IMR-90 (cell line): Measurements from ENCODE around the gene OR52K1. TPM values are rescaled to one million over a fixed set of nuclear protein-coding genes. Genes with fewer than 3 reads are reported as not detected.

Experiments
- ATAC-seq: fragments of 200-7000 bp; cut with Tn5 transposase; 2 replicates; pipeline ENCODE4 v1.9.1; 2020; ENCODE audit warnings: low read depth, mild to moderate bottlenecking, moderate library complexity
- BruUV-seq: library from RNA; stranded (reverse); fragments of 400-500 nt; replicated peaks from 2 replicates; lab custom pipeline; 2021; lab: Mats Ljungman, UMichigan
- CTCF ChIA-PET: fragments of 300-600 bp; formaldehyde crosslinking; extraction: SDS; loops from one replicate; lab custom pipeline; 2021; ENCODE audit warnings: antibody characterized with exemption; lab: Yijun Ruan, JAX
- POLR2A ChIA-PET: fragments of 300-600 bp; sonication (Branson Sonifier 250); formaldehyde crosslinking; loops from one replicate; lab custom pipeline; 2022; ENCODE audit warnings: antibody characterized with exemption; ENCODE audit not compliant: unreplicated experiment; lab: Charles Lee
- DNase-seq: peaks from one replicate; pipeline ENCODE4 v3.0.0; 2013
- H2AFZ ChIP-seq: replicated peaks from 2 replicates; pipeline ENCODE3; 2013; ENCODE audit warnings: low read length, mild to moderate bottlenecking; ENCODE audit not compliant: poor library complexity
- H2AK5ac ChIP-seq: 2 replicates; pipeline ENCODE4 v1.6.1; 2013; ENCODE audit warnings: low read depth, low read length, inconsistent platforms
- H2AK9ac ChIP-seq: replicated peaks from 2 replicates; pipeline ENCODE3; 2013; ENCODE audit warnings: mild to moderate bottlenecking, low read depth, low read length, moderate library complexity; ENCODE audit not compliant: poor library complexity
- H2BK120ac ChIP-seq: 2 replicates; pipeline ENCODE4 v1.6.1; 2013; ENCODE audit warnings: low read depth, low read length, inconsistent platforms
- H2BK15ac ChIP-seq: 3 replicates; pipeline ENCODE4 v1.6.1; 2013; ENCODE audit warnings: low read depth, low read length, inconsistent platforms
- H2BK20ac ChIP-seq: 2 replicates; pipeline ENCODE4 v1.6.1; 2013; ENCODE audit warnings: low read depth, mild to moderate bottlenecking, inconsistent platforms, low read length, moderate library complexity
- H2BK5ac ChIP-seq: 2 replicates; pipeline ENCODE4 v1.6.1; 2013; ENCODE audit warnings: mild to moderate bottlenecking, low read depth, low read length, inconsistent platforms; ENCODE audit not compliant: poor library complexity, severe bottlenecking
- H3K14ac ChIP-seq: replicated peaks from 2 replicates; pipeline ENCODE4 v1.6.1; 2013; ENCODE audit warnings: low read depth, low read length, inconsistent platforms
- H3K18ac ChIP-seq: 2 replicates; pipeline ENCODE4 v1.6.1; 2013; ENCODE audit warnings: low read depth, low read length, control low read depth
- H3K23ac ChIP-seq: 2 replicates; pipeline ENCODE4 v1.6.1; 2013; ENCODE audit warnings: low read depth, low read length, inconsistent platforms
- H3K27ac ChIP-seq: 2 replicates; pipeline ENCODE4 v1.5.1; 2013; ENCODE audit warnings: mild to moderate bottlenecking, control low read depth, low read length; ENCODE audit not compliant: insufficient read depth
- H3K27me3 ChIP-seq: 2 replicates; pipeline ENCODE4 v1.6.1; 2013; ENCODE audit warnings: low read length; ENCODE audit not compliant: control insufficient read depth, insufficient read depth
- H3K36me3 ChIP-seq: 2 replicates; pipeline ENCODE4 v1.6.1; 2013; ENCODE audit warnings: low read length, mixed read lengths; ENCODE audit not compliant: control insufficient read depth, insufficient read depth
- H3K4ac ChIP-seq: 2 replicates; pipeline ENCODE4 v1.6.1; 2013; ENCODE audit warnings: low read depth, low read length, inconsistent platforms
- H3K4me1 ChIP-seq: 2 replicates; pipeline ENCODE4 v1.6.1; 2013; ENCODE audit warnings: low read length, mixed read lengths; ENCODE audit not compliant: control insufficient read depth, insufficient read depth
- H3K4me2 ChIP-seq: 2 replicates; pipeline ENCODE4 v1.6.1; 2013; ENCODE audit warnings: low read depth, mild to moderate bottlenecking, control low read depth, low read length, moderate library complexity
- H3K4me3 ChIP-seq: 2 replicates; pipeline ENCODE4 v1.5.1; 2013; ENCODE audit warnings: low read depth, mild to moderate bottlenecking, control low read depth, low read length, moderate library complexity; ENCODE audit not compliant: insufficient read depth
- H3K56ac ChIP-seq: 2 replicates; pipeline ENCODE4 v1.6.1; 2013; ENCODE audit warnings: low read length, inconsistent platforms; ENCODE audit not compliant: insufficient read depth; ENCODE audit errors: extremely low read depth
- H3K79me1 ChIP-seq, 2 experiments: 2 replicates each; pipeline ENCODE4 v1.6.1; 2013; ENCODE audit warnings: low read length in 2 of 2, inconsistent platforms in 1 of 2, low read depth in 1 of 2
- H3K9ac ChIP-seq: 2 replicates; pipeline ENCODE4 v1.6.1; 2013; ENCODE audit warnings: low read depth, low read length, control low read depth
- H3K9me1 ChIP-seq: 2 replicates; pipeline ENCODE4 v1.6.1; 2013; ENCODE audit warnings: low read length, inconsistent platforms; ENCODE audit not compliant: insufficient read depth
- H3K9me3 ChIP-seq: 2 replicates; pipeline ENCODE4 v1.6.1; 2013; ENCODE audit warnings: low read length; ENCODE audit not compliant: control insufficient read depth, insufficient read depth
- H4K20me1 ChIP-seq: 2 replicates; pipeline ENCODE4 v1.6.1; 2013; ENCODE audit warnings: low read length, inconsistent platforms; ENCODE audit not compliant: insufficient read depth
- H4K5ac ChIP-seq: 2 replicates; pipeline ENCODE4 v1.6.1; 2013; ENCODE audit warnings: mild to moderate bottlenecking, low read depth, low read length, control low read depth
- H4K8ac ChIP-seq, 2 experiments: 2 replicates each; pipeline ENCODE4 v1.6.1; 2013; ENCODE audit warnings: low read depth in 2 of 2, low read length in 2 of 2, control low read depth in 1 of 2, inconsistent platforms in 1 of 2
- H4K91ac ChIP-seq: 2 replicates; pipeline ENCODE4 v1.6.1; 2013; ENCODE audit warnings: low read depth, low read length, inconsistent platforms; ENCODE audit not compliant: insufficient read depth
- BHLHE40 ChIP-seq: fragments of 150-350 bp; IDR thresholded peaks from 2 replicates; pipeline ENCODE4 v1.6.1; 2016; ENCODE audit warnings: mild to moderate bottlenecking, low read depth, low read length
- FOS ChIP-seq: fragments of 150-350 bp; IDR thresholded peaks from 2 replicates; pipeline ENCODE4 v1.6.1; 2016; ENCODE audit warnings: low read depth, low read length
- MAFK ChIP-seq: IDR thresholded peaks from 2 replicates; pipeline ENCODE4 v1.6.1; 2012; ENCODE audit warnings: low read depth, low read length, improper control_type of control experiment
- WGBS, 2 experiments: methylation state at CpG; one replicate each; pipeline versions ENCODE4 v1.1.5 to v1.1.7; 2013; ENCODE audit warnings: missing lambda C conversion rate in 2 of 2; ENCODE audit not compliant: insufficient read length in 1 of 2; ENCODE audit errors: extremely low coverage in 2 of 2; 5-methylcytosine and 5-hydroxymethylcytosine counted together
- dilution Hi-C: fragments of 300-500 bp; cut with HindIII; formaldehyde crosslinking; loops from one replicate; pipeline ENCODE4 v1.14.3; 2018; ENCODE audit warnings: low sequenced_read_pairs; ENCODE audit not compliant: unreplicated experiment
- in situ Hi-C: fragments of 300-500 bp; cut with MboI; formaldehyde crosslinking; loops from 3 replicates; pipeline ENCODE4 v1.14.3; 2019; ENCODE audit warnings: low sequenced_read_pairs, inconsistent platforms, mixed read lengths
- intact Hi-C: fragments of 100-400 bp; cut with micrococcal nuclease; formaldehyde crosslinking; loops from 2 replicates; pipeline ENCODE4 v1.10.0; 2022
- polyA plus RNA-seq, 3 experiments: library from polyadenylated mRNA; depleted of rRNA; stranded (reverse); fragments of >200 nt; gene quantifications; 2 replicates each; pipeline ENCODE4 v1.2.3, GENCODE V29; 2012; ENCODE audit warnings: low replicate concordance in 1 of 3
- total RNA-seq: library from RNA; depleted of rRNA; stranded (reverse); fragments of >200 nt; gene quantifications from 2 replicates; pipeline ENCODE4 v1.2.3, GENCODE V29; 2012
- TF ChIP-seq, protein P1 (sequence below): conservative IDR thresholded peaks from 2 replicates; pipeline ENCODE4 v1.5.1; 2012; ENCODE audit warnings: mild to moderate bottlenecking, low read depth, low read length, improper control_type of control experiment

OR52K1 gene
- total and polyA plus RNA-seq, 2 of the 4 experiments (the other 2 are of a cell fraction), result not detected

DNA sequence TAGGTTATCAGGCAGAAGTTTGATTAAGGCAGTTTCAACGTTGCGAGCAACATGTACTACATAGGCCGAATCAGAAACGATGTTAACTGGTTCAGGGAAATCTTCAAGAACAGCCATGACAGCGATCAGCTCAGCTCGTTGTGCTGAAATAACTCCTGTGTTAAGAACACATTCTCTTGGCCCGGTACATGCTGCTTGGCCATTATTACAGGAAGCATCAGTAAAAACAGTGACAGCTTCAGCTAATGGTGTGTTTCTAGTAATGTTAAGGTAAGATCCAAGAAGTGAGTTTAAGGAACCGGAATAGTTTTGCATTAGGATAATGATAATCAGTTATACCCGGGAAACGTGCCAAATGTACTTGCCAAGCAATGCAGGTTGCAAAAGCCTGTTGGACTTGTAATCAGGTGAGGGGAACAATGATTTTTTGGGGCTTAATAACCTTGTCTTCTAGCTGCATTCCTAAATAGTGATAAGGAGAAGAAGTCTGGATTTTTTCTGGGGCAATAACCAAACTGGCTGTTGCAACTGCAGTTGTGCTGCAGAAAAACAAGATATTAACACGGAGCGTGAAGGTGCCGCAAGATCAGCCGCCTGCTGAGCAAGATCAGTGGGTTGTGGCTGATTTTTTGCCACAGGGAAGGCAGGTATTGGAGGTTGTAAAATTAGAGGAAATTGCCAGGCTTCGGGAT lies 14.3 kb downstream of the OR52K1 start:
- Histone ChIP-seq H4K8ac (no peak overlapping the region), H4K5ac (no peak overlapping the region), H3K36me3 (no peaks in the 10 kb centered on the region), H2BK15ac (no peak overlapping the region), H3K9me3 (no peaks in the 10 kb centered on the region), H2AK5ac (no peak overlapping the region), H2BK120ac (no peak overlapping the region), H3K4ac (no peak overlapping the region), H2BK5ac (no peak overlapping the region), H3K4me1 (no peaks in the 10 kb centered on the region), H2BK20ac (no peak overlapping the region), H2AK9ac (no peak overlapping the region), H3K9ac (no peak overlapping the region), H3K18ac (no peak overlapping the region), H3K27me3 (peaks cover 14% of the 10 kb centered on the region), H3K23ac (no peak overlapping the region), H4K20me1 (no peaks in the 10 kb centered on the region), H4K91ac (no peak overlapping the region), H2AFZ (no peak overlapping the region), H3K4me3 (no peak overlapping the region), H3K9me1 (no peaks in the 10 kb centered on the region), H3K14ac (no peak overlapping the region), H3K79me1 (no peaks in the 10 kb centered on the region), H3K56ac (no peak overlapping the region), H3K4me2 (no peak overlapping the region), H3K27ac (no peak overlapping the region)
- 23% methylated on average over 10 of the region's 15 CpGs; no CpG with 5 or more reads in 1 of the 2 experiments for WGBS, 2 experiments
- DNase-seq (no peak), ATAC-seq (no peak)
- in situ Hi-C loops, result no loop called here
- ChIA-PET CTCF (no interaction called here), POLR2A (no interaction called here)
- dilution Hi-C loops, result no loop called here
- intact Hi-C loops, result no loop called here
- TF ChIP-seq BHLHE40 (no peak), FOS (no peak), MAFK (no peak)
- TF ChIP-seq, protein P1, sequence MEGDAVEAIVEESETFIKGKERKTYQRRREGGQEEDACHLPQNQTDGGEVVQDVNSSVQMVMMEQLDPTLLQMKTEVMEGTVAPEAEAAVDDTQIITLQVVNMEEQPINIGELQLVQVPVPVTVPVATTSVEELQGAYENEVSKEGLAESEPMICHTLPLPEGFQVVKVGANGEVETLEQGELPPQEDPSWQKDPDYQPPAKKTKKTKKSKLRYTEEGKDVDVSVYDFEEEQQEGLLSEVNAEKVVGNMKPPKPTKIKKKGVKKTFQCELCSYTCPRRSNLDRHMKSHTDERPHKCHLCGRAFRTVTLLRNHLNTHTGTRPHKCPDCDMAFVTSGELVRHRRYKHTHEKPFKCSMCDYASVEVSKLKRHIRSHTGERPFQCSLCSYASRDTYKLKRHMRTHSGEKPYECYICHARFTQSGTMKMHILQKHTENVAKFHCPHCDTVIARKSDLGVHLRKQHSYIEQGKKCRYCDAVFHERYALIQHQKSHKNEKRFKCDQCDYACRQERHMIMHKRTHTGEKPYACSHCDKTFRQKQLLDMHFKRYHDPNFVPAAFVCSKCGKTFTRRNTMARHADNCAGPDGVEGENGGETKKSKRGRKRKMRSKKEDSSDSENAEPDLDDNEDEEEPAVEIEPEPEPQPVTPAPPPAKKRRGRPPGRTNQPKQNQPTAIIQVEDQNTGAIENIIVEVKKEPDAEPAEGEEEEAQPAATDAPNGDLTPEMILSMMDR, result no peak
- no TSS peak for BruUV-seq
